SKM-1 (cell line): Measurements from ENCODE around the gene AP5Z1.
A peak's percentile ranks its signal among the peaks of the same experiment; 100 is the strongest.
"Not testable (repeated sequence)": the region's sequence is repeated elsewhere in the genome, so short reads cannot be mapped to it uniquely, and the experiment has no call there.

Experiments used
- DNase-seq: peaks from one replicate; lab custom pipeline; 2025; ENCODE audit not compliant: unreplicated experiment; lab: John Stamatoyannopoulos, UW

The AP5Z1 gene

GRCh38 chr7:4787541-4787940 lies 12.1 kb downstream of the AP5Z1 start:
- no peak for DNase-seq

- DNase-seq = no peak
These were observed 12.7 kb downstream of the AP5Z1 start for GRCh38 chr7:4787947-4788626.

- no peak for DNase-seq
These were observed 13.3 kb downstream of the AP5Z1 start for GRCh38 chr7:4788627-4789189.

- DNase-seq = no peak
These were observed 14.0 kb downstream of the AP5Z1 start for GRCh38 chr7:4789194-4790077.

DNA sequence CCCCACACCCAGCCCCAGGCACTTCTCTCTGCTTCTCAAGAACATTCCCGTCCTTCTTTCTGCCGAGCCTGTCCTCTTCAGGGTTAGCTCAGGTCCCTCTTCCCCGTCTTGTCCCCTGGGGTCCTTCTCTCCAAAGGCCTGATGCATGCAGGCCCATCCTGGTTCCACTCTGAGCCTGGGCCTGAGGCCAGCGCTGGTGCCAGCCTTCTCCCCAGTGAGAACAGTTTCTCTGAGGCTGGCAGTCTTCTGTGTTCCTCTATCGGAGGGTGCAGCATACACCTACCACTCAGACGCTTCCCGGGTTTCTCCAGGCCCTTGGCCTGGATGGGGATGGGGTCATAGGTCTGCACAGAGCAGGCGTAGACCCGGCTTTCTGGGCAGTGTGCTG lies 14.6 kb downstream of the AP5Z1 start:
- DNase-seq = no peak

- DNase-seq = no peak
These were observed 15.1 kb downstream of the AP5Z1 start for GRCh38 chr7:4790516-4790991.

- no peak for DNase-seq
These were observed 15.8 kb downstream of the AP5Z1 start for GRCh38 chr7:4791101-4791737.

DNA sequence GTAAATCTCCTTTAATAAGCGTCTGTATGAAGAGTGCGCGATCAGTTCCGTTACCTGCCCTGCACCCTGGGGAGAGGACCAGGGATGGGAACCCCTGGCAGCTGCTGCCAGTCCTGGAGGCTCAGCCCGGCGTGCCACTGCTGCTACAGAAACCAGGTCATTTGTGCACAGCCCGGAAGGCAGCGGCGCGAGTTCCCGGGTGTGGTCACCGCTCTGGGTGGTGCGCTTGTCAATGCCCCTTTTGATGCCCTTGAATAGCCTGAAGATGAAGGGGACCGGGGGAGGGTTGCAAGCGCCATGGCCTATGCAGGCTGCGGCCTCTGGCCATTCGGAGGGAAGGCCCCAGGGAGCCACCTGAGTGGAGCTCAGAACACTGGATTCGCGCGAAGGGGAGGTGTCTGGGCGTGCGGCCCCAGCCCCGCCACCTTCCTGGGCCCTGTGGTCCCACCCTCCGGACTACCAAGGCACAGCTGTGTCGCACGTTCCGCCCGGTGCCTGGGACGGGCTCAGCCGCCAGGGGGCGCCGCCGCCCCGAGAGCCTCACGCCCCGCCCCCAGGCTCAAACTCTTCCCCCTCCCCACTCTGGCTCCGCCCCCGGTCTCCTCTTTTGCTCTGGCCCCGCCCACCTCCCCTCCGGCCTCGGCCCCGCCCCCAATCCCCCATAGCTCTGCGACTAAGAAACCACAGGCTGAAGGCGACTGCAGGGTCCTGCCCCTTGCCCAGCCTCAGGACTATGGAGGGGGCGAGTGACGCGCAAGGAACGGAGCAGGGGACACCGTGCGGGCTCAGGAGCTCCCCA lies 16.5 kb downstream of the AP5Z1 start:
- peak; percentile 24 for DNase-seq

DNA sequence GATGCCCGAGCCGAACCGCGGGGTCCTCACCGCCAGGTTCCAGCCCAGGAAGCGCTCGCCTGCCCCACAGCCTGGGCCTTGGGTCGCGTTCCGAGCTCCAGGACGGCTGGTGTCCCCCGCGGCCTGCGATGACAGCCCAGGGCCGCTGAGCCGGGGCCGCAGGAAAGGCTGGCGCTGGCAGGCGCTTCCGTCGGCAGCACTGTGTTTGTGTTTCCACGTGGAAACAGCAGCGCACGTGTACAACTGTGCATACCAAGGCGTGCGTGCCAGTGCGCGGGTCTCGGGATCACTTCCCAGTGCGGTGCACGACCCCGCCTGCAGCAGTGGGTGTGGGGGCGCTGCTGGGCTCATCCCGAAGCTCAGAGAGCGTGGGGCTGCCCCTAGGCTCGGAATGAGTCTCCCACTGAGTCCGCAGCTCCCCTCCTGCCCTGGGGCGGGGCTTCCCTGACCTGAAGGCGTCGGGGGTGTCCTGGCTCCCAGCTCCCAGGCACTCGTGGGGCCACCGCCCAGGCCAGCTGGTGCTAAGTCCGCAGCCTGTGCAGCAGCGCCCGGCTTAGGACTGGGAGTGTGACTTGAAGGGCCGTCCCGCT lies 17.2 kb downstream of the AP5Z1 start:
- DNase-seq = no peak

GRCh38 chr7:4793385-4793993 lies 18.1 kb downstream of the AP5Z1 start:
- not testable (repeated sequence) for DNase-seq

GRCh38 chr7:4794171-4794570 lies 18.7 kb downstream of the AP5Z1 start:
- not testable (repeated sequence) for DNase-seq

DNA sequence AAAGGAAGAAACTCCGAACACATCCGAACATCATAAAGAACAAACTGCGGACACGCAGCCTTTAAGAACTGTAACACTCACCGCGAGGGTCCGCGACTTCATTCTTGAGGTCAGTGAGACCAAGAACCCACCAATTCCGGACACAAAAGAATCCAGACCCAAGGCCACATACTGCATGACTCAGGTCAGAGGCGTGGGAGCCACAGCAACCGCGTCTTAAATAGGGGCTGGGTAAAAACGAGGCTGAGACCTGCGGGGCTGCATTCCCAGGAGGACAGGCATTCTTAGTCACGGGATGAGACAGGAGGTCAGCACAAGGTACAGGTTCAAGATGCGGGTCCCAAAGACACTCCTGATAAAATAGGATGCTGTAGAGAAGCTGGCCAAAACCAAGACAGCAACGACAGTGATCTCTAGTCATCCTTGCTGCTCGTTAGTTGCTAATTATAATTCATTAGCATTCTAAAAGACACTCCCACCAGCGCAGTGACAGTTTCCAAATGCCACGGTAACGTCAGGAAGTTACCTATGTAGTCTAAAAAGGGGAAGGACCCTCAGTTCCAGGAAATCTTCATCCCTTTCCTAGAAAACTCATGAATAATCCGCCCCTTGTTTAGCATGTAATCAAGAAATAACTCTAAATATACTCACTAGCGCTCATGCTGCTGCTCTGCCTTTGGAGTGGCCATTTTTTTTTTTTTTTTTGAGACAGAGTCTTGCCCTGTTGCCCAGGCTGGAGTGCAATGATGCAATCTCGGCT lies 19.3 kb downstream of the AP5Z1 start:
- DNase-seq = no peak

- DNase-seq = no peak
These were observed 21.0 kb downstream of the AP5Z1 start for GRCh38 chr7:4796453-4796852.

DNA sequence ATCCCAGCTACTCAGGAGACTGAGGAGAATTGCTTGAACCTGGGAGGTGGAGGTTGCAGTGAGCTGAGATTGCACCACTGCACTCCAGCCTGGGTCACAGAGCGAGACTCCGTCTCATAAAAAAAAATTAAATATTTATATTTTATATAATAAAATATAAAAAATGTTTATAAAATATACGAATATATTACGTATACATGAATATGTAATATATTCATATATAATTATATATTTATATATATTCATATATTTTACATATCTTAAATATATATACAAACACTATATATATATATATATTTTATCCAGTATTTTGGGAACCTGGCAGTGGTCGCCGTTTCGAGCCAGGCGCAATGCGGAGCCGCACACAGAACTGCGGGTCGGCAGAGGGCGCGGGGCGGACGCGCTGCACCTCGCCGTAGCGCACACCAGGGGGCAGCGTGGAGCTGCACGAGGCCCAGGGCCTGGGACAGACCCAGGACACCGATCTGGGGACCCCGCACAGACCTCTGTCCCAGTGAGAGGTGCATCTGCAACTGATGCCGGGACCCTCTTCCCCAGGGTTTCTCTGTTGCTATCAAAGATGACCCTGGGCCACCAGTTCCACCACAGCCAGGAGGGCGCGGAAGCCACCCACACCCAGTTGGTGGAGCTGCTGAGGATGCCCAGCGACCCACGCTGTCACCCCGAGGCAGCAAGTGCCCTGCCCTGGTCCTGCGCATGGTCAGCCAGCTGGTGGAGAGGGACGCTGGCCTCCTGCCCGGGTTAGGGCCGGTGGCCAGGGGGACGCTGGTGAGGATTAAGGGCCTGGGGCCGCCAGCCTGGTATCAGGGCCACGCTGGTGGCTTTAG lies 22.7 kb downstream of the AP5Z1 start:
- peak; percentile 36 for DNase-seq

DNA sequence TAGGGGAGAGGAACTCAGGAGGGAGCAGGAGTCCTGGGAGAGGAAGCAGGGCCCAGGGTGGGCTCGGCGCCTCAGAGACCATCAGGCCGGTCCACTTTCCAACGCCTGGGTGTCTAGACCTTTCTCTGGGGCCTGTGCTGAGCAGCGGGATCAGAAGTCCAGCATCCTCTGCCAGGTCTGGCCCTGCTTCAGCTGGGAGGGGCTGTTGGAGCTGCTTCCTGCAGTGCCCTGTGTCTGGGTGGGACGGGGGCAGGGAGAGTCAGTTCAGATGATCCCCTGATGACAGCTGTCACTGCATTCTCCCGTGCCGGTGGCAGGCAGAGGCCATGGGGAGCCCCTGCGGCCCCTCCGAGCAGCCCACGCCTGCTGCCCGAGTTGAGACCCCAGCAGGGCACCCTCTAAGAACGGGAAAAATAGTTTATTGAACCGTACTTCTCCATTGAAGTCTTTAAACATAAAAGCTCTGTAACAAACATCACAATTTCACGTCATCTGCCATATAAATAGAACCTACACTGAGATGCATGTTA lies 23.3 kb downstream of the AP5Z1 start:
- DNase-seq = no peak

GRCh38 chr7:4799508-4800268 lies 24.3 kb downstream of the AP5Z1 start:
- DNase-seq = no peak

- DNase-seq = no peak
These were observed 25.1 kb downstream of the AP5Z1 start for GRCh38 chr7:4800487-4800886.
